GM12878 (cell line): ENCODE measurements around the gene BRD3.

Experiments used
- BCLAF1 ChIP-seq: fragments of 450-650 bp; IDR thresholded peaks from 2 replicates; pipeline ENCODE4 v1.6.1; 2017; ENCODE audit warnings: antibody characterized with exemption, mild to moderate bottlenecking, moderate library complexity
- E2F4 ChIP-seq: IDR thresholded peaks from 2 replicates; pipeline ENCODE4 v1.6.1; 2012; ENCODE audit warnings: low read depth, low read length, improper control_type of control experiment
- GABPA ChIP-seq: IDR thresholded peaks from 2 replicates; pipeline ENCODE4 v1.6.1; 2014; ENCODE audit warnings: antibody characterized with exemption, low read depth, mild to moderate bottlenecking, inconsistent platforms
- JUNB ChIP-seq: IDR thresholded peaks from 2 replicates; pipeline ENCODE4 v1.6.1; 2016; ENCODE audit warnings: antibody characterized with exemption, mild to moderate bottlenecking
- JUND ChIP-seq: IDR thresholded peaks from 2 replicates; pipeline ENCODE4 v1.6.1; 2012; ENCODE audit warnings: low read depth, mild to moderate bottlenecking, low read length, improper control_type of control experiment, moderate library complexity
- MXI1 ChIP-seq: fragments of 150-350 bp; IDR thresholded peaks from 2 replicates; pipeline ENCODE4 v1.6.1; 2011; ENCODE audit warnings: low read depth, mild to moderate bottlenecking, inconsistent platforms, low read length, improper control_type of control experiment
- POLR2AphosphoS5 ChIP-seq: IDR thresholded peaks from 2 replicates; pipeline ENCODE4 v1.6.1; 2011; ENCODE audit warnings: mild to moderate bottlenecking, low read length, inconsistent platforms
- RELA ChIP-seq: fragments of 450-650 bp; IDR thresholded peaks from 2 replicates; pipeline ENCODE4 v1.8.0; 2014; ENCODE audit warnings: borderline replicate concordance; ENCODE audit not compliant: partially characterized antibody
- SMAD5 ChIP-seq: IDR thresholded peaks from 2 replicates; pipeline ENCODE4 v1.6.1; 2016; ENCODE audit warnings: antibody characterized with exemption, low read depth
- TCF12 ChIP-seq: IDR thresholded peaks from 2 replicates; pipeline ENCODE4 v1.6.1; 2011; ENCODE audit warnings: low read depth, mild to moderate bottlenecking, low read length
- ZNF274 ChIP-seq: IDR thresholded peaks from one replicate; pipeline ENCODE4 v1.8.0; 2011; ENCODE audit not compliant: insufficient read length, insufficient read depth
- TF ChIP-seq, protein P1 (sequence below): fragments of 450-650 bp; IDR thresholded peaks from 2 replicates; pipeline ENCODE4 v1.6.1; 2017; ENCODE audit warnings: borderline replicate concordance
- TF ChIP-seq, protein P2 (sequence below): fragments of 150-350 bp; IDR thresholded peaks from 2 replicates; pipeline ENCODE4 v1.6.1; 2014; ENCODE audit warnings: mild to moderate bottlenecking, low read depth, low read length

DNA sequence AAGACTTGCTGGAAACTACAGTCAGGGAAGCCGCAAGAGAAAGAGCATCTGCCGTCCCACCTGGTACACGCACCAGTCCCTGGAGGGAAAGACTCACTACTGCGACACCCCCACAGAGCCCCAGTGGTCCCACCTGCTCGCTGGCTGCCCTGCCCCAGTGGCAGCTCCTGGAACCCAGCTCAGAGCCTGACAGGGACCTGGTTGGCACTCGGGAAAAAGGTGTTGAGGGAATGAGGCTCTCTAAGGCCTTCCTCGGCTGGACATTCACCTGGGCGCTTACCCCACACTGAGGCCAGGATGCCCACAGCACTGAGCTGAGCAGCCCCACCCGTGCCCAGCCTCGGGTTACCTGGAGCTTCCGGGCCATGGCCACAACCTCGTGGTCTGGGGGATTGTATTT, 22.9 kb downstream of the BRD3 start:
- no peak for TF ChIP-seq GABPA
- TF ChIP-seq MXI1 = no peak
- TF ChIP-seq TCF12 = no peak
- TF ChIP-seq POLR2AphosphoS5 = no peak
- no peak for TF ChIP-seq BCLAF1
- no peak for TF ChIP-seq JUND
- TF ChIP-seq, protein P1, sequence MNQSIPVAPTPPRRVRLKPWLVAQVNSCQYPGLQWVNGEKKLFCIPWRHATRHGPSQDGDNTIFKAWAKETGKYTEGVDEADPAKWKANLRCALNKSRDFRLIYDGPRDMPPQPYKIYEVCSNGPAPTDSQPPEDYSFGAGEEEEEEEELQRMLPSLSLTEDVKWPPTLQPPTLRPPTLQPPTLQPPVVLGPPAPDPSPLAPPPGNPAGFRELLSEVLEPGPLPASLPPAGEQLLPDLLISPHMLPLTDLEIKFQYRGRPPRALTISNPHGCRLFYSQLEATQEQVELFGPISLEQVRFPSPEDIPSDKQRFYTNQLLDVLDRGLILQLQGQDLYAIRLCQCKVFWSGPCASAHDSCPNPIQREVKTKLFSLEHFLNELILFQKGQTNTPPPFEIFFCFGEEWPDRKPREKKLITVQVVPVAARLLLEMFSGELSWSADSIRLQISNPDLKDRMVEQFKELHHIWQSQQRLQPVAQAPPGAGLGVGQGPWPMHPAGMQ = no peak
- TF ChIP-seq ZNF274 = no peak
- no peak for TF ChIP-seq RELA
- no peak for TF ChIP-seq SMAD5
- no peak for TF ChIP-seq JUNB
- TF ChIP-seq, protein P2, sequence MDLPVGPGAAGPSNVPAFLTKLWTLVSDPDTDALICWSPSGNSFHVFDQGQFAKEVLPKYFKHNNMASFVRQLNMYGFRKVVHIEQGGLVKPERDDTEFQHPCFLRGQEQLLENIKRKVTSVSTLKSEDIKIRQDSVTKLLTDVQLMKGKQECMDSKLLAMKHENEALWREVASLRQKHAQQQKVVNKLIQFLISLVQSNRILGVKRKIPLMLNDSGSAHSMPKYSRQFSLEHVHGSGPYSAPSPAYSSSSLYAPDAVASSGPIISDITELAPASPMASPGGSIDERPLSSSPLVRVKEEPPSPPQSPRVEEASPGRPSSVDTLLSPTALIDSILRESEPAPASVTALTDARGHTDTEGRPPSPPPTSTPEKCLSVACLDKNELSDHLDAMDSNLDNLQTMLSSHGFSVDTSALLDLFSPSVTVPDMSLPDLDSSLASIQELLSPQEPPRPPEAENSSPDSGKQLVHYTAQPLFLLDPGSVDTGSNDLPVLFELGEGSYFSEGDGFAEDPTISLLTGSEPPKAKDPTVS = no peak
- TF ChIP-seq E2F4 = no peak
